ENCODE results near the gene LMTK3. TPM values are rescaled to one million over a fixed set of nuclear protein-coding genes. Genes with fewer than 3 reads are reported as not detected.

The LMTK3 gene
- total RNA-seq, 1 experiment from 2014 or later, result 15.9 TPM

GRCh38 chr19:48481846-48482639 is 29.6 kb downstream of the LMTK3 start:
- Mint-ChIP-seq H3K27me3 (ENCODE audit: low read depth) (peaks cover 7% of the 10 kb centered on the region; the same call in 1 of the 2 replicates), H3K4me1 (peaks cover 23% of the 10 kb centered on the region), H3K36me3 (no peaks in the 10 kb centered on the region; the same call in 1 of the 2 replicates), H3K4me3 (peak overlapping the region; percentile 81), H3K9me3 (no peaks in the 10 kb centered on the region), H3K27ac (peak overlapping the region; percentile 72)
- ChIA-PET POLR2A (interaction anchor here (1.1 to 1.4 kb wide), 2 partner anchors 11 to 118 kb away, joined by 4 read pairs; partner anchors contain the start of genes SYNGR4 and TMEM143), CTCF (interaction anchor here (1.1 to 2.4 kb wide), 8 partner anchors 8 to 168 kb away, joined by 3 to 9 read pairs (median 5); partner anchors contain the start of gene KDELR1)
- TF ChIP-seq ZNF671 (CRISPR knock-in tag; IDR thresholded peaks at IDR 0.05) (no peak), JAZF1 (CRISPR knock-in tag; IDR thresholded peaks at IDR 0.05) (no peak), SOX15 (CRISPR knock-in tag; IDR thresholded peaks at IDR 0.05) (no peak)
- TF ChIP-seq, protein P1, sequence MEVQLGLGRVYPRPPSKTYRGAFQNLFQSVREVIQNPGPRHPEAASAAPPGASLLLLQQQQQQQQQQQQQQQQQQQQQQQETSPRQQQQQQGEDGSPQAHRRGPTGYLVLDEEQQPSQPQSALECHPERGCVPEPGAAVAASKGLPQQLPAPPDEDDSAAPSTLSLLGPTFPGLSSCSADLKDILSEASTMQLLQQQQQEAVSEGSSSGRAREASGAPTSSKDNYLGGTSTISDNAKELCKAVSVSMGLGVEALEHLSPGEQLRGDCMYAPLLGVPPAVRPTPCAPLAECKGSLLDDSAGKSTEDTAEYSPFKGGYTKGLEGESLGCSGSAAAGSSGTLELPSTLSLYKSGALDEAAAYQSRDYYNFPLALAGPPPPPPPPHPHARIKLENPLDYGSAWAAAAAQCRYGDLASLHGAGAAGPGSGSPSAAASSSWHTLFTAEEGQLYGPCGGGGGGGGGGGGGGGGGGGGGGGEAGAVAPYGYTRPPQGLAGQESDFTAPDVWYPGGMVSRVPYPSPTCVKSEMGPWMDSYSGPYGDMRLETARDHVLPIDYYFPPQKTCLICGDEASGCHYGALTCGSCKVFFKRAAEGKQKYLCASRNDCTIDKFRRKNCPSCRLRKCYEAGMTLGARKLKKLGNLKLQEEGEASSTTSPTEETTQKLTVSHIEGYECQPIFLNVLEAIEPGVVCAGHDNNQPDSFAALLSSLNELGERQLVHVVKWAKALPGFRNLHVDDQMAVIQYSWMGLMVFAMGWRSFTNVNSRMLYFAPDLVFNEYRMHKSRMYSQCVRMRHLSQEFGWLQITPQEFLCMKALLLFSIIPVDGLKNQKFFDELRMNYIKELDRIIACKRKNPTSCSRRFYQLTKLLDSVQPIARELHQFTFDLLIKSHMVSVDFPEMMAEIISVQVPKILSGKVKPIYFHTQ (CRISPR knock-in tag; IDR thresholded peaks at IDR 0.05), result 0 out of 2 replicates have a peak, but pooled peaks have one; percentile 41
- TF ChIP-seq, protein P2, sequence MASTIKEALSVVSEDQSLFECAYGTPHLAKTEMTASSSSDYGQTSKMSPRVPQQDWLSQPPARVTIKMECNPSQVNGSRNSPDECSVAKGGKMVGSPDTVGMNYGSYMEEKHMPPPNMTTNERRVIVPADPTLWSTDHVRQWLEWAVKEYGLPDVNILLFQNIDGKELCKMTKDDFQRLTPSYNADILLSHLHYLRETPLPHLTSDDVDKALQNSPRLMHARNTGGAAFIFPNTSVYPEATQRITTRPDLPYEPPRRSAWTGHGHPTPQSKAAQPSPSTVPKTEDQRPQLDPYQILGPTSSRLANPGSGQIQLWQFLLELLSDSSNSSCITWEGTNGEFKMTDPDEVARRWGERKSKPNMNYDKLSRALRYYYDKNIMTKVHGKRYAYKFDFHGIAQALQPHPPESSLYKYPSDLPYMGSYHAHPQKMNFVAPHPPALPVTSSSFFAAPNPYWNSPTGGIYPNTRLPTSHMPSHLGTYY (CRISPR knock-in tag; IDR thresholded peaks at IDR 0.05), result no peak
- TF ChIP-seq, protein P3, sequence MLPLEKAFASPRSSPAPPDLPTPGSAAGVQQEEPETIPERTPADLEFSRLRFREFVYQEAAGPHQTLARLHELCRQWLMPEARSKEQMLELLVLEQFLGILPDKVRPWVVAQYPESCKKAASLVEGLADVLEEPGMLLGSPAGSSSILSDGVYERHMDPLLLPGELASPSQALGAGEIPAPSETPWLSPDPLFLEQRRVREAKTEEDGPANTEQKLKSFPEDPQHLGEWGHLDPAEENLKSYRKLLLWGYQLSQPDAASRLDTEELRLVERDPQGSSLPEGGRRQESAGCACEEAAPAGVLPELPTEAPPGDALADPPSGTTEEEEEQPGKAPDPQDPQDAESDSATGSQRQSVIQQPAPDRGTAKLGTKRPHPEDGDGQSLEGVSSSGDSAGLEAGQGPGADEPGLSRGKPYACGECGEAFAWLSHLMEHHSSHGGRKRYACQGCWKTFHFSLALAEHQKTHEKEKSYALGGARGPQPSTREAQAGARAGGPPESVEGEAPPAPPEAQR (CRISPR knock-in tag; IDR thresholded peaks at IDR 0.05), result no peak
- TF ChIP-seq, protein P4, sequence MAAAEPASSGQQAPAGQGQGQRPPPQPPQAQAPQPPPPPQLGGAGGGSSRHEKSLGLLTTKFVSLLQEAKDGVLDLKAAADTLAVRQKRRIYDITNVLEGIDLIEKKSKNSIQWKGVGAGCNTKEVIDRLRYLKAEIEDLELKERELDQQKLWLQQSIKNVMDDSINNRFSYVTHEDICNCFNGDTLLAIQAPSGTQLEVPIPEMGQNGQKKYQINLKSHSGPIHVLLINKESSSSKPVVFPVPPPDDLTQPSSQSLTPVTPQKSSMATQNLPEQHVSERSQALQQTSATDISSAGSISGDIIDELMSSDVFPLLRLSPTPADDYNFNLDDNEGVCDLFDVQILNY (CRISPR knock-in tag; IDR thresholded peaks at IDR 0.05), result no peak
- no peak for DNase-seq (ENCODE audit: low spot score)
- no peak for ATAC-seq

- Mint-ChIP-seq H3K9me3 (no peaks in the 10 kb centered on the region), H3K36me3 (peaks cover 6% of the 10 kb centered on the region), H3K4me3 (peak overlapping the region; percentile 81), H3K27me3 (ENCODE audit: low read depth) (peaks cover 7% of the 10 kb centered on the region; the same call in 1 of the 2 replicates), H3K27ac (peak overlapping the region; percentile 74; the same call in 1 of the 2 replicates), H3K4me1 (peaks cover 23% of the 10 kb centered on the region)
- ChIA-PET POLR2A (interaction anchor here (0.5 to 1.4 kb wide), 5 partner anchors 11 to 206 kb away, joined by 3 to 4 read pairs (median 4); partner anchors contain the start of genes SYNGR4 and TMEM143), CTCF (interaction anchor here (0.6 to 2.4 kb wide), 15 partner anchors 9 to 166 kb away, joined by 3 to 11 read pairs (median 4); partner anchors contain the start of gene KDELR1)
- DNase-seq (ENCODE audit: low spot score) (peak; percentile 44), ATAC-seq (peak; percentile 23)
- TF ChIP-seq IRF1 (CRISPR knock-in tag; IDR thresholded peaks at IDR 0.05), result no peak
- no peak for TF ChIP-seq NFYB (CRISPR knock-in tag; conservative IDR thresholded peaks at IDR 0.05; ENCODE audit: low read depth)
- TF ChIP-seq MXD4 (CRISPR knock-in tag; IDR thresholded peaks at IDR 0.05; ENCODE audit: borderline replicate concordance), result no peak
- TF ChIP-seq, protein P5, sequence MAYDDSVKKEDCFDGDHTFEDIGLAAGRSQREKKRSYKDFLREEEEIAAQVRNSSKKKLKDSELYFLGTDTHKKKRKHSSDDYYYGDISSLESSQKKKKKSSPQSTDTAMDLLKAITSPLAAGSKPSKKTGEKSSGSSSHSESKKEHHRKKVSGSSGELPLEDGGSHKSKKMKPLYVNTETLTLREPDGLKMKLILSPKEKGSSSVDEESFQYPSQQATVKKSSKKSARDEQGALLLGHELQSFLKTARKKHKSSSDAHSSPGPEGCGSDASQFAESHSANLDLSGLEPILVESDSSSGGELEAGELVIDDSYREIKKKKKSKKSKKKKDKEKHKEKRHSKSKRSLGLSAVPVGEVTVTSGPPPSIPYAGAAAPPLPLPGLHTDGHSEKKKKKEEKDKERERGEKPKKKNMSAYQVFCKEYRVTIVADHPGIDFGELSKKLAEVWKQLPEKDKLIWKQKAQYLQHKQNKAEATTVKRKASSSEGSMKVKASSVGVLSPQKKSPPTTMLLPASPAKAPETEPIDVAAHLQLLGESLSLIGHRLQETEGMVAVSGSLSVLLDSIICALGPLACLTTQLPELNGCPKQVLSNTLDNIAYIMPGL (CRISPR knock-in tag; IDR thresholded peaks at IDR 0.05), result no peak
- no peak for TF ChIP-seq ATF1 (CRISPR knock-in tag; IDR thresholded peaks at IDR 0.05)
- no peak for TF ChIP-seq OVOL2 (CRISPR knock-in tag; IDR thresholded peaks at IDR 0.05; ENCODE audit: borderline replicate concordance)
- TF ChIP-seq JAZF1 (CRISPR knock-in tag; IDR thresholded peaks at IDR 0.05), result no peak
- TF ChIP-seq FOXK1 (CRISPR knock-in tag; IDR thresholded peaks at IDR 0.05), result no peak
- no peak for TF ChIP-seq ESRRA (CRISPR knock-in tag; IDR thresholded peaks at IDR 0.05; ENCODE audit: borderline replicate concordance)
- TF ChIP-seq E2F4 (CRISPR knock-in tag; IDR thresholded peaks at IDR 0.05; ENCODE audit: borderline replicate concordance, low read depth), result no peak
- TF ChIP-seq, protein P6, sequence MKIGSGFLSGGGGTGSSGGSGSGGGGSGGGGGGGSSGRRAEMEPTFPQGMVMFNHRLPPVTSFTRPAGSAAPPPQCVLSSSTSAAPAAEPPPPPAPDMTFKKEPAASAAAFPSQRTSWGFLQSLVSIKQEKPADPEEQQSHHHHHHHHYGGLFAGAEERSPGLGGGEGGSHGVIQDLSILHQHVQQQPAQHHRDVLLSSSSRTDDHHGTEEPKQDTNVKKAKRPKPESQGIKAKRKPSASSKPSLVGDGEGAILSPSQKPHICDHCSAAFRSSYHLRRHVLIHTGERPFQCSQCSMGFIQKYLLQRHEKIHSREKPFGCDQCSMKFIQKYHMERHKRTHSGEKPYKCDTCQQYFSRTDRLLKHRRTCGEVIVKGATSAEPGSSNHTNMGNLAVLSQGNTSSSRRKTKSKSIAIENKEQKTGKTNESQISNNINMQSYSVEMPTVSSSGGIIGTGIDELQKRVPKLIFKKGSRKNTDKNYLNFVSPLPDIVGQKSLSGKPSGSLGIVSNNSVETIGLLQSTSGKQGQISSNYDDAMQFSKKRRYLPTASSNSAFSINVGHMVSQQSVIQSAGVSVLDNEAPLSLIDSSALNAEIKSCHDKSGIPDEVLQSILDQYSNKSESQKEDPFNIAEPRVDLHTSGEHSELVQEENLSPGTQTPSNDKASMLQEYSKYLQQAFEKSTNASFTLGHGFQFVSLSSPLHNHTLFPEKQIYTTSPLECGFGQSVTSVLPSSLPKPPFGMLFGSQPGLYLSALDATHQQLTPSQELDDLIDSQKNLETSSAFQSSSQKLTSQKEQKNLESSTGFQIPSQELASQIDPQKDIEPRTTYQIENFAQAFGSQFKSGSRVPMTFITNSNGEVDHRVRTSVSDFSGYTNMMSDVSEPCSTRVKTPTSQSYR (CRISPR knock-in tag; IDR thresholded peaks at IDR 0.05), result no peak
These were observed 30.8 kb downstream of the LMTK3 start for GRCh38 chr19:48480558-48481500.

Data from WTC11 (cell line).